OCI-LY3 (cell line): ENCODE results near the gene GRID1.

Experiments used
- H2AFZ ChIP-seq: fragments of 200-600, 300-600 bp; shearing (Covaris generic); 2 replicates; pipeline ENCODE4 v1.6.0; 2014; ENCODE audit warnings: antibody characterized with exemption, low read depth, low read length
- H3K27ac ChIP-seq: fragments of 200-600, 300-600 bp; sonication (generic); 2 replicates; pipeline ENCODE4 v1.5.1; 2014; ENCODE audit warnings: mild to moderate bottlenecking, low read length, moderate library complexity, mixed read lengths
- H3K27me3 ChIP-seq: fragments of 200-600, 300-600 bp; sonication (generic); 2 replicates; pipeline ENCODE4 v1.6.1; 2014; ENCODE audit warnings: low read depth, low read length, mixed read lengths
- H3K36me3 ChIP-seq: fragments of 200-600, 300-600 bp; sonication (generic); replicated peaks from 2 replicates; pipeline ENCODE3; 2014; ENCODE audit warnings: low read depth, low read length, mixed read lengths
- H3K4me1 ChIP-seq: fragments of 300-600, 200-600 bp; sonication (generic); 2 replicates; pipeline ENCODE4 v1.6.1; 2014; ENCODE audit warnings: low read length, mixed read lengths
- H3K4me2 ChIP-seq: fragments of 200-600, 300-600 bp; sonication (generic); 2 replicates; pipeline ENCODE4 v1.6.1; 2014; ENCODE audit warnings: low read length, mixed read lengths
- H3K4me3 ChIP-seq: fragments of 300-600, 200-600 bp; sonication (generic); 2 replicates; pipeline ENCODE4 v1.5.1; 2014; ENCODE audit warnings: antibody characterized with exemption, mild to moderate bottlenecking, low read length, moderate library complexity
- H3K79me2 ChIP-seq: fragments of 300-600, 200-600 bp; shearing (Covaris generic); 2 replicates; pipeline ENCODE4 v1.6.1; 2014; ENCODE audit warnings: mild to moderate bottlenecking, low read length, mixed read lengths
- H3K9ac ChIP-seq: fragments of 300-600, 200-600 bp; shearing (Covaris generic); 2 replicates; pipeline ENCODE4 v1.6.0; 2014; ENCODE audit warnings: mild to moderate bottlenecking, low read length, moderate library complexity
- H3K9me3 ChIP-seq: fragments of 200-600, 300-600 bp; shearing (Covaris generic); 2 replicates; pipeline ENCODE4 v1.6.1; 2014; ENCODE audit warnings: low read length, mixed read lengths; ENCODE audit not compliant: insufficient read depth
- H4K20me1 ChIP-seq: fragments of 200-600, 300-600 bp; sonication (generic); 2 replicates; pipeline ENCODE4 v1.6.1; 2016; ENCODE audit warnings: low read length, mixed read lengths; ENCODE audit not compliant: insufficient read depth
- CTCF ChIP-seq: fragments of 200-600, 300-600 bp; sonication (generic); IDR thresholded peaks from 2 replicates; pipeline ENCODE4 v1.5.1; 2014; ENCODE audit warnings: antibody characterized with exemption, low read length, low read depth
- EZH2phosphoT487 ChIP-seq: fragments of 200-600 bp; shearing (Covaris generic); IDR thresholded peaks from 2 replicates; pipeline ENCODE4 v1.6.1; 2018; ENCODE audit warnings: antibody characterized with exemption, mixed run types, low read depth

The GRID1 gene

GRCh38 chr10:86209726-86210125 lies 156.9 kb downstream of the GRID1 start:
- H3K9me3 ChIP-seq = no peaks in the 10 kb centered on the region
- H3K79me2 ChIP-seq = no peaks in the 10 kb centered on the region
- H3K36me3 ChIP-seq = no peaks in the 10 kb centered on the region
- no peaks in the 10 kb centered on the region for H3K4me1 ChIP-seq
- H4K20me1 ChIP-seq = no peaks in the 10 kb centered on the region
- H3K27me3 ChIP-seq = no peaks in the 10 kb centered on the region
- H3K27ac ChIP-seq = no peak overlapping the region
- no peak overlapping the region for H3K9ac ChIP-seq
- TF ChIP-seq CTCF (no peak), EZH2phosphoT487 (no peak)
- H3K4me2 ChIP-seq = no peak overlapping the region
- H2AFZ ChIP-seq = no peak overlapping the region
- no peak overlapping the region for H3K4me3 ChIP-seq

DNA sequence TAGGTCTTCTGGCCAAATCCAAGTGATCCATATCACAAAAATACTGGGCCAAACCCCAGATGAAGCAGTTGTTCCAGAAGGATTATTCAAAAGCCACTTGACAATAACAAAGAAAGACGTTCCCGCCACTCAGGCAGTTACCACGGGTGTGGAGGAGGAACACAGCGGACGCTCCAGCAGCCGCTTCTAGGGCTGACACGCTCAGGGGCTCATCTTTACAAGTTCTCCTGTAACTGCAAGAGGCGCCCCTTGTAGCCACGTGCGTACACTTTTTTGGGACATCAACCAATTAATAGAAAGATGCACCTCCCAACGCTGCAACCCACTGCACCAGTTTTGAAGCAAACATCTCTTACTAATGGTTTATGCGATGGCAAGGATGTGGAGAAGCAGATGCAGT lies 159.4 kb downstream of the GRID1 start:
- no peak overlapping the region for H3K27ac ChIP-seq
- no peaks in the 10 kb centered on the region for H3K36me3 ChIP-seq
- H3K27me3 ChIP-seq = no peaks in the 10 kb centered on the region
- TF ChIP-seq CTCF (no peak), EZH2phosphoT487 (no peak)
- H4K20me1 ChIP-seq = no peaks in the 10 kb centered on the region
- H3K9me3 ChIP-seq = no peaks in the 10 kb centered on the region
- H3K9ac ChIP-seq = no peak overlapping the region
- H3K4me1 ChIP-seq = no peaks in the 10 kb centered on the region
- H3K4me2 ChIP-seq = no peak overlapping the region
- H2AFZ ChIP-seq = no peak overlapping the region
- no peaks in the 10 kb centered on the region for H3K79me2 ChIP-seq
- H3K4me3 ChIP-seq = no peak overlapping the region

GRCh38 chr10:86206240-86206579 lies 160.4 kb downstream of the GRID1 start:
- H3K36me3 ChIP-seq = no peaks in the 10 kb centered on the region
- H3K9ac ChIP-seq = no peak overlapping the region
- TF ChIP-seq CTCF (no peak), EZH2phosphoT487 (no peak)
- no peaks in the 10 kb centered on the region for H4K20me1 ChIP-seq
- H2AFZ ChIP-seq = no peak overlapping the region
- H3K4me1 ChIP-seq = no peaks in the 10 kb centered on the region
- no peak overlapping the region for H3K4me2 ChIP-seq
- no peak overlapping the region for H3K4me3 ChIP-seq
- no peak overlapping the region for H3K27ac ChIP-seq
- no peaks in the 10 kb centered on the region for H3K9me3 ChIP-seq
- no peaks in the 10 kb centered on the region for H3K79me2 ChIP-seq
- H3K27me3 ChIP-seq = no peaks in the 10 kb centered on the region

GRCh38 chr10:86205306-86206239 lies 161.0 kb downstream of the GRID1 start:
- H3K9me3 ChIP-seq = no peaks in the 10 kb centered on the region
- H3K36me3 ChIP-seq = no peaks in the 10 kb centered on the region
- H3K9ac ChIP-seq = no peak overlapping the region
- TF ChIP-seq EZH2phosphoT487 (no peak), CTCF (no peak)
- H3K79me2 ChIP-seq = no peaks in the 10 kb centered on the region
- no peaks in the 10 kb centered on the region for H4K20me1 ChIP-seq
- no peak overlapping the region for H2AFZ ChIP-seq
- no peak overlapping the region for H3K27ac ChIP-seq
- H3K27me3 ChIP-seq = no peaks in the 10 kb centered on the region
- H3K4me2 ChIP-seq = no peak overlapping the region
- no peaks in the 10 kb centered on the region for H3K4me1 ChIP-seq
- no peak overlapping the region for H3K4me3 ChIP-seq
